ENCODE results near the gene MAZ. TPM values are rescaled to one million over a fixed set of nuclear protein-coding genes. Genes with fewer than 3 reads are reported as not detected.

MAZ gene
- total and polyA plus RNA-seq, 2 of the 13 experiments (the other 11 are each of a cell fraction or from before 2014, with no cell fraction given) = 203 to 277 TPM

DNA sequence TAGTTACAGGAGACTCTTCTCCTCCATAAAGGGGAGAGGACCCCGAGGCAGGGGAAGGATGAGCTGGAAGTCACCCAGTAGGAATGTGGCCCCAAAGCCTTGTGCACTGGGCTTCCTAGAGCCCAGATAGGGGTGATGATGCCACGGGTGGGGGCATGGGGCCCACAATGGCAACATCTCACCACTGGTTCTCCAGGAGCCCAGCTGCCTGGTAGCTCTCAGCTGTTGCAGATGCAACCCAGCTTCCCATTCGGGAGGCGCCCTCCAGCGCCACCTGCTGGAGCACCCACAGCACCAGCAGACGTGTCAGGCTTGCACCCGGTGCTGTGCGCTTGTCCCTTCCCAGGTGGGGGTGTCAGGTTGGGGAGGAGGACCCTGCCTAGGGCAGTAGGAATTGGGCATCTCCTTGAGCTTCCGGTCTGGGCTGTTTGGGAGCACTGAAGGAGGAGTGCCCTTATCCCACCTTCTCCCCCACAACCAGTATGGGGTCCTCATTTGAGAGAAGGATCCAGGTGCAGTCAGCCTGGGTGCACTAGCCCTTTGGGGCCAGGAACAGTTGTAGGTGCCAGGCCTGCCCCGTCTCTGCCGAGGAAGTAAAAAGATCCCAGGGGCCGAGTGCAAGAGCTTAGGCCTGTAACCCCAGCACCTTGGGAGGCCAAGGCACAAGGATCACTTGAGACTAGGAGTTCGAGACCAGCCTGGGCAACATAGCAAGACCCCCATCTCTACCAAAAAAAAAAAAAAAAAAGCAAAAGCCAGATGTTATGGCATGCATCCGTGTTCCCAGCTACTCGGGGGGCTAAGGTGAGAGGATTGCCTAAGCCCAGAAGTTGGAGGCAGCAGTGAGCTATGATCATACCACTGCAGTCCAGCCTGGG, 42.3 kb downstream of the MAZ start (continued):
- TF ChIP-seq ZNF629 (CRISPR knock-in tag; conservative IDR thresholded peaks at IDR 0.05) = no peak
- TF ChIP-seq PHF20 (CRISPR knock-in tag; IDR thresholded peaks at IDR 0.05) = no peak
- no peak for TF ChIP-seq ZMYM4 (CRISPR knock-in tag; IDR thresholded peaks at IDR 0.05)
- TF ChIP-seq, protein P1, sequence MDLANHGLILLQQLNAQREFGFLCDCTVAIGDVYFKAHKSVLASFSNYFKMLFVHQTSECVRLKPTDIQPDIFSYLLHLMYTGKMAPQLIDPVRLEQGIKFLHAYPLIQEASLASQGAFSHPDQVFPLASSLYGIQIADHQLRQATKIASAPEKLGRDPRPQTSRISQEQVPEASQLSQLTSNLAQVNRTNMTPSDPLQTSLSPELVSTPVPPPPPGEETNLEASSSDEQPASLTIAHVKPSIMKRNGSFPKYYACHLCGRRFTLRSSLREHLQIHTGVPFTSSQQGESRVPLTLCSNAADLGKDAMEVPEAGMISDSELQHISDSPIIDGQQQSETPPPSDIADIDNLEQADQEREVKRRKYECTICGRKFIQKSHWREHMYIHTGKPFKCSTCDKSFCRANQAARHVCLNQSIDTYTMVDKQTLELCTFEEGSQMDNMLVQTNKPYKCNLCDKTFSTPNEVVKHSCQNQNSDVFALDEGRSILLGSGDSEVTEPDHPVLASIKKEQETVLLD (CRISPR knock-in tag; IDR thresholded peaks at IDR 0.05; ENCODE audit: low read depth) = no peak
- no peak for TF ChIP-seq THYN1 (CRISPR knock-in tag; IDR thresholded peaks at IDR 0.05; ENCODE audit: borderline replicate concordance, low read depth)
- TF ChIP-seq, protein P2, sequence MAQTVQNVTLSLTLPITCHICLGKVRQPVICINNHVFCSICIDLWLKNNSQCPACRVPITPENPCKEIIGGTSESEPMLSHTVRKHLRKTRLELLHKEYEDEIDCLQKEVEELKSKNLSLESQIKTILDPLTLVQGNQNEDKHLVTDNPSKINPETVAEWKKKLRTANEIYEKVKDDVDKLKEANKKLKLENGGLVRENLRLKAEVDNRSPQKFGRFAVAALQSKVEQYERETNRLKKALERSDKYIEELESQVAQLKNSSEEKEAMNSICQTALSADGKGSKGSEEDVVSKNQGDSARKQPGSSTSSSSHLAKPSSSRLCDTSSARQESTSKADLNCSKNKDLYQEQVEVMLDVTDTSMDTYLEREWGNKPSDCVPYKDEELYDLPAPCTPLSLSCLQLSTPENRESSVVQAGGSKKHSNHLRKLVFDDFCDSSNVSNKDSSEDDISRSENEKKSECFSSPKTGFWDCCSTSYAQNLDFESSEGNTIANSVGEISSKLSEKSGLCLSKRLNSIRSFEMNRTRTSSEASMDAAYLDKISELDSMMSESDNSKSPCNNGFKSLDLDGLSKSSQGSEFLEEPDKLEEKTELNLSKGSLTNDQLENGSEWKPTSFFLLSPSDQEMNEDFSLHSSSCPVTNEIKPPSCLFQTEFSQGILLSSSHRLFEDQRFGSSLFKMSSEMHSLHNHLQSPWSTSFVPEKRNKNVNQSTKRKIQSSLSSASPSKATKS (CRISPR knock-in tag; IDR thresholded peaks at IDR 0.05) = no peak
- no peak for TF ChIP-seq PAWR (CRISPR knock-in tag; IDR thresholded peaks at IDR 0.05; ENCODE audit: borderline replicate concordance)
- TF ChIP-seq YEATS4 (CRISPR knock-in tag; IDR thresholded peaks at IDR 0.05; ENCODE audit: borderline replicate concordance) = no peak
- 0 out of 2 replicates have a peak, but pooled peaks have one; percentile 32 for TF ChIP-seq ZFP41 (CRISPR knock-in tag; IDR thresholded peaks at IDR 0.05; ENCODE audit: borderline replicate concordance)
- TF ChIP-seq, protein P3, sequence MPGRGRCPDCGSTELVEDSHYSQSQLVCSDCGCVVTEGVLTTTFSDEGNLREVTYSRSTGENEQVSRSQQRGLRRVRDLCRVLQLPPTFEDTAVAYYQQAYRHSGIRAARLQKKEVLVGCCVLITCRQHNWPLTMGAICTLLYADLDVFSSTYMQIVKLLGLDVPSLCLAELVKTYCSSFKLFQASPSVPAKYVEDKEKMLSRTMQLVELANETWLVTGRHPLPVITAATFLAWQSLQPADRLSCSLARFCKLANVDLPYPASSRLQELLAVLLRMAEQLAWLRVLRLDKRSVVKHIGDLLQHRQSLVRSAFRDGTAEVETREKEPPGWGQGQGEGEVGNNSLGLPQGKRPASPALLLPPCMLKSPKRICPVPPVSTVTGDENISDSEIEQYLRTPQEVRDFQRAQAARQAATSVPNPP (CRISPR knock-in tag; IDR thresholded peaks at IDR 0.05) = no peak
- TF ChIP-seq ZNF256 (CRISPR knock-in tag; conservative IDR thresholded peaks at IDR 0.05) = no peak
- TF ChIP-seq SP2 (CRISPR knock-in tag; IDR thresholded peaks at IDR 0.05) = no peak
- TF ChIP-seq ZNF430 (CRISPR knock-in tag; IDR thresholded peaks at IDR 0.05) = no peak
- TF ChIP-seq, protein P4, sequence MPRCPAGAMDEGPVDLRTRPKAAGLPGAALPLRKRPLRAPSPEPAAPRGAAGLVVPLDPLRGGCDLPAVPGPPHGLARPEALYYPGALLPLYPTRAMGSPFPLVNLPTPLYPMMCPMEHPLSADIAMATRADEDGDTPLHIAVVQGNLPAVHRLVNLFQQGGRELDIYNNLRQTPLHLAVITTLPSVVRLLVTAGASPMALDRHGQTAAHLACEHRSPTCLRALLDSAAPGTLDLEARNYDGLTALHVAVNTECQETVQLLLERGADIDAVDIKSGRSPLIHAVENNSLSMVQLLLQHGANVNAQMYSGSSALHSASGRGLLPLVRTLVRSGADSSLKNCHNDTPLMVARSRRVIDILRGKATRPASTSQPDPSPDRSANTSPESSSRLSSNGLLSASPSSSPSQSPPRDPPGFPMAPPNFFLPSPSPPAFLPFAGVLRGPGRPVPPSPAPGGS (CRISPR knock-in tag; IDR thresholded peaks at IDR 0.05) = no peak
- TF ChIP-seq, protein P5, sequence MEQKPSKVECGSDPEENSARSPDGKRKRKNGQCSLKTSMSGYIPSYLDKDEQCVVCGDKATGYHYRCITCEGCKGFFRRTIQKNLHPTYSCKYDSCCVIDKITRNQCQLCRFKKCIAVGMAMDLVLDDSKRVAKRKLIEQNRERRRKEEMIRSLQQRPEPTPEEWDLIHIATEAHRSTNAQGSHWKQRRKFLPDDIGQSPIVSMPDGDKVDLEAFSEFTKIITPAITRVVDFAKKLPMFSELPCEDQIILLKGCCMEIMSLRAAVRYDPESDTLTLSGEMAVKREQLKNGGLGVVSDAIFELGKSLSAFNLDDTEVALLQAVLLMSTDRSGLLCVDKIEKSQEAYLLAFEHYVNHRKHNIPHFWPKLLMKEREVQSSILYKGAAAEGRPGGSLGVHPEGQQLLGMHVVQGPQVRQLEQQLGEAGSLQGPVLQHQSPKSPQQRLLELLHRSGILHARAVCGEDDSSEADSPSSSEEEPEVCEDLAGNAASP (CRISPR knock-in tag; IDR thresholded peaks at IDR 0.05; ENCODE audit: borderline replicate concordance) = 0 out of 2 replicates have a peak, but pooled peaks have one; percentile 53
- no peak for TF ChIP-seq ZFP1 (CRISPR knock-in tag; IDR thresholded peaks at IDR 0.05)
- TF ChIP-seq CBX2 (IDR thresholded peaks at IDR 0.05; ENCODE audit: low read depth, low read length) = no peak
- no peak for TF ChIP-seq CBX2 (CRISPR knock-in tag; IDR thresholded peaks at IDR 0.05; ENCODE audit: low read depth)

Data from HepG2 (cell line).